ENCODE measurements around the gene PXT1. TPM values are rescaled to one million over a fixed set of nuclear protein-coding genes. Genes with fewer than 3 reads are reported as not detected.
"Not testable (repeated sequence)": the region's sequence is repeated elsewhere in the genome, so short reads cannot be mapped to it uniquely, and the experiment has no call there.

Gene PXT1
- total RNA-seq, 2 donors from 2014 or later, result not detected

DNA sequence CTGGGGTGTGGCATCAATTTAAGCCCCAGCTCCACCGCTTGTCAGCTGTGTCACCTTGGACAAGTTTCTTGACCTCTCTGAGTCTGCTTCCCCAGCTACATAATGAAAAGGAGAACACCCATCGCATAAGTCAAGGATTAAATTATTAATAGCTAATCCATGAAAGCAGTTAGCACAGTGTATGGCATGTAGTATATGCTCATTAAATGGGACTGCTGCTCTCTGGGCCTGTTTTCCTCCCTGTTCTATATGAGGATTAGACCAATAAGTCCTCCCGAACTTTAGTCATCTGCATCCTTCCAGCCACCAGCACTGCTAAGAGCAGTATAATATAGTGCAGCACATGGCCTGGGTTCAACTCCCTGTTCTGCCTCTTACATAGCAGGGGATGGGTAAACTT, 74.9 kb downstream of the PXT1 start:
- Histone ChIP-seq H3K4me3 (no peak overlapping the region), H3K27ac (no peak overlapping the region), H3K4me1 (ENCODE audit: control insufficient read depth in 1 of 2, low read depth in 2 of 2) (no peaks in the 10 kb centered on the region), H3K27me3 (replicated peaks; ENCODE audit: insufficient read depth) (no peaks in the 10 kb centered on the region), H3K9me3 (no peaks in the 10 kb centered on the region), H3K36me3 (no peaks in the 10 kb centered on the region)
- no peak for DNase-seq (ENCODE audit: low spot score)
- TF ChIP-seq, protein P1, sequence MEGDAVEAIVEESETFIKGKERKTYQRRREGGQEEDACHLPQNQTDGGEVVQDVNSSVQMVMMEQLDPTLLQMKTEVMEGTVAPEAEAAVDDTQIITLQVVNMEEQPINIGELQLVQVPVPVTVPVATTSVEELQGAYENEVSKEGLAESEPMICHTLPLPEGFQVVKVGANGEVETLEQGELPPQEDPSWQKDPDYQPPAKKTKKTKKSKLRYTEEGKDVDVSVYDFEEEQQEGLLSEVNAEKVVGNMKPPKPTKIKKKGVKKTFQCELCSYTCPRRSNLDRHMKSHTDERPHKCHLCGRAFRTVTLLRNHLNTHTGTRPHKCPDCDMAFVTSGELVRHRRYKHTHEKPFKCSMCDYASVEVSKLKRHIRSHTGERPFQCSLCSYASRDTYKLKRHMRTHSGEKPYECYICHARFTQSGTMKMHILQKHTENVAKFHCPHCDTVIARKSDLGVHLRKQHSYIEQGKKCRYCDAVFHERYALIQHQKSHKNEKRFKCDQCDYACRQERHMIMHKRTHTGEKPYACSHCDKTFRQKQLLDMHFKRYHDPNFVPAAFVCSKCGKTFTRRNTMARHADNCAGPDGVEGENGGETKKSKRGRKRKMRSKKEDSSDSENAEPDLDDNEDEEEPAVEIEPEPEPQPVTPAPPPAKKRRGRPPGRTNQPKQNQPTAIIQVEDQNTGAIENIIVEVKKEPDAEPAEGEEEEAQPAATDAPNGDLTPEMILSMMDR (IDR thresholded peaks at IDR 0.05), result no peak
- ATAC-seq (ENCODE audit: insufficient number of reproducible peaks, low FRiP score, low read depth), result no peak

DNA sequence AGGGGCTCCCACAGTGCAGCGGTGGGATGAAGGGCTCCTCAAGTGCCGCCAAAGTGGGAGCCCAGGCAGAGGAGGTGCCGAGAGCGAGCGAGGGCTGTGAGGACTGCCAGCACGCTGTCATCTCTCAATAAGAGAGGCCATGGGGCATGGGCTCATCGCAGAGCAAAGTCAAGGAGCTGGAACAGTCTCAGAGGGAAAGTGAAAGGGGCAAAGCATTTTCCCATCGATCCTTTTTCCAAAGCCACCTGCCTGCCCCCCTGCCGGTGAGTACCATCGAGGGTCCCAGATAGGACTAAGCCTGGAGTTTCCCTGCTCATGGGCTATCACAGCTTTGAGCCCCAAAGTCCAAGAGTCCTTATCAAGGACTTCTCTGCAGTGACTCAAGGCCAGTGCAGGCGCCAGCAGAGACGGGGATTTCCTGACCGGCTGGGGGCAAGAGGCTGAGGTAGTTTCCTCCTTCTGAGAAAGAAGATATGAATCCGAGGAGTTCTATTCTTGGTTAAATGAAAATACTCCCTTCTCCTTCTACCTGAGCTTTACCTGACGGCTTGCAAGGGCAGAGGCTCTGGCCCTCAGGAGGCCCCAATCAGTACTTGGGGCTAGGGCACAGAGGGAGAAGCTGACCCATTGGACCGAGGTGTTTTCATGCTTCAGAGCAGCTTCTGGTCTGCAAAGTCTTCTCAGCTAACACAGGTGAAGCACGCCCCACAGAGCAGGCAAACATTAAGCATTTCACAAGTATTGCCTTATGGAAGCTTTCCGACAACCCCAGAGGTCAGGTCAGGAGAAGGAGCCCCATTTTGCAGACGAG, 77.8 kb downstream of the PXT1 start:
- no peak for ATAC-seq (ENCODE audit: insufficient number of reproducible peaks, low FRiP score, low read depth)
- DNase-seq (ENCODE audit: low spot score), result no peak

DNA sequence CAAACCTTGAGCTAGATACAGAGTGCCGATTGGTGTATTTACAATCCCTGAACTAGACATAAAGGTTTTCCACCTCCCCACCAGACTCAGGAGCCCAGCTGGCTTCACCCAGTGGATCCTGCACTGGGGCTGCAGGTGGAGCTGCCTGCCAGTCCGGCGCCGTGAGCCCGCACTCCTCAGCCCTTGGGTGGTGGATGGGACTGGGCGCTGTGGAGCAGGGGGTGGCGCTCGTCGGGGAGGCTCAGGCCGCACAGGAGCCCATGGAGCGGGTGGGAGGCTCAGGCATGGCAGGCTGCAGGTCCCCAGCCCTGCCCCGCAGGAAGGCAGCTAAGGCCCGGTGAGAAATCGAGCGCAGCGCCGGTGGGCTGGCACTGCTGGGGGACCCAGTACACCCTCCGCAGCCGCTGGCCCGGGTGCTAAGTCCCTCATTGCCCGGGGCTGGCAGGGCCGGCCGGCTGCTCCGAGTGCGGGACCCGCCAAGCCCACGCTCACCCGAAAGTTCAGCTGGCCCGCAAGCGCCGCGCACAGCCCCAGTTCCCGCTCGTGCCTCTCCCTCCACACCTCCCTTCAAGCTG, 78.5 kb downstream of the PXT1 start:
- not testable (repeated sequence) for H3K27me3 ChIP-seq (replicated peaks; ENCODE audit: insufficient read depth); DNase-seq (ENCODE audit: low spot score); H3K36me3 ChIP-seq; H3K9me3 ChIP-seq; ATAC-seq (ENCODE audit: insufficient number of reproducible peaks, low FRiP score, low read depth); H3K27ac ChIP-seq; H3K4me3 ChIP-seq
- peaks cover 4 to 17% of the 10 kb centered on the region in 2 donors for H3K4me1 ChIP-seq (ENCODE audit: control insufficient read depth in 1 of 2, low read depth in 2 of 2)

More for the DNA sequence above, 77.8 kb downstream of the PXT1 start:
- Histone ChIP-seq H3K36me3 (no peaks in the 10 kb centered on the region), H3K4me3 (no peak overlapping the region), H3K27ac (no peak overlapping the region), H3K9me3 (no peaks in the 10 kb centered on the region), H3K4me1 (ENCODE audit: control insufficient read depth in 1 of 2, low read depth in 2 of 2) (peaks cover 4 to 9% of the 10 kb centered on the region in 2 donors), H3K27me3 (replicated peaks; ENCODE audit: insufficient read depth) (no peaks in the 10 kb centered on the region)
- TF ChIP-seq, protein P1 (IDR thresholded peaks at IDR 0.05), result no peak

DNA sequence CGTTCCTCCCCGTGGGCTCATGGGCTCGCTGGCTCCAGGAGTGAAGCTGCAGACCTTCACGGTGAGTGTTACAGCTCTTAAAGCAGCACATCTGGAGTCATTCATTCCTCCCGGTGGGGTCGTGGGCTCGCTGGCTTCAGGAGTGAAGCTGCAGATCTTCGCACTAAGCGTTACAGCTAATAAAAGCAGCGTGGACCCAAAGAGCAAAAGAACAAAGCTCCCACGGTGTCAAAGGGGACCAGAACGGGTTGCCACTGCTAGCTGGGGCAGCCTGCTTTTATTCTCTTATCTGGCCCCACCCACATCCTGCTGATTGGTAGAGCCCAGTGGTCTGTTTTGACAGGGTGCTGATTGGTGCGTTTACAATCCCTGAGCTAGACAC, 79.3 kb downstream of the PXT1 start:
- not testable (repeated sequence) for H3K27ac ChIP-seq; H3K27me3 ChIP-seq (replicated peaks; ENCODE audit: insufficient read depth); H3K4me3 ChIP-seq; H3K36me3 ChIP-seq; ATAC-seq (ENCODE audit: insufficient number of reproducible peaks, low FRiP score, low read depth); H3K9me3 ChIP-seq; DNase-seq (ENCODE audit: low spot score)
- peaks cover 10 to 25% of the 10 kb centered on the region in 2 donors for H3K4me1 ChIP-seq (ENCODE audit: control insufficient read depth in 1 of 2, low read depth in 2 of 2)

DNA sequence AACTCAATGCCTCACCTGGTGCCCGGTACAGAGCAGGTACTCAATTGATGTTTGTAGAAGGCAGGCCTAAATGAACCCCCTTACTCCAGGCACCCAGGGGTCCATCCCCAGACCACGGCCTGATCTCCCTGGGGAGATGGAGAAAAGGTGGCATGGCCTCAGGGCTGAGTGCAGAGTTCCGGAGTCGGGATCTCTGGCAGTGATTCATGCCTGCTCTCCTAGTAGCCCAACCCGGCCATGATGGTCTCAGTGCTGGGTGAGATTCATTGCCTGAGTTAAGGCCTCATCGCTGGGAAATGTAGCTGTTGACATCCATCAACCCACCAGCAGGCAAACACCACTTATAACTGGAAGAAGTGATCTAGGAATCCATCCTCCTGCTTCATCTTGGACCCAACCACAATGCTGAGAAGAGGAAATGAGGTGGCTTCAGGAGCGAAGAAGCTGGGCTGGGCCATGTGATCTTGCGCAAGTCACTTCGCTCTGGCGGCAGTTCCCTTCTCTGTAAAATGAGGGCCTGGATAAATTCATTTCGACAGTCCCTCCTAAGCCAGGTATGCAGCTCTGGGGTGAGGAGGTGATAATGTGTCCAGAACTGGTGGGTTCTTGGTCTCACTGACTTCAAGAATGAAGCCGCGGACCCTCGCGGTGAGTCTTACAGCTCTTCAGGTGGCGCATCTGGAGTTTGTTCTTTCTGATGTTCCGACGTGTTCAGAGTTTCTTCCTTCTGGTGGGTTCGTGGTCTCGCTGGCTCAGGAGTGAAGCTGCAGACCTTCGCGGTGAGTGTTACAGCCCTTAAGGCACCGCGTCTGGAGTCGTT, 79.9 kb downstream of the PXT1 start:
- DNase-seq (ENCODE audit: low spot score) (no peak), ATAC-seq (ENCODE audit: insufficient number of reproducible peaks, low FRiP score, low read depth) (no peak)
- TF ChIP-seq, protein P1 (IDR thresholded peaks at IDR 0.05), result no peak

DNA sequence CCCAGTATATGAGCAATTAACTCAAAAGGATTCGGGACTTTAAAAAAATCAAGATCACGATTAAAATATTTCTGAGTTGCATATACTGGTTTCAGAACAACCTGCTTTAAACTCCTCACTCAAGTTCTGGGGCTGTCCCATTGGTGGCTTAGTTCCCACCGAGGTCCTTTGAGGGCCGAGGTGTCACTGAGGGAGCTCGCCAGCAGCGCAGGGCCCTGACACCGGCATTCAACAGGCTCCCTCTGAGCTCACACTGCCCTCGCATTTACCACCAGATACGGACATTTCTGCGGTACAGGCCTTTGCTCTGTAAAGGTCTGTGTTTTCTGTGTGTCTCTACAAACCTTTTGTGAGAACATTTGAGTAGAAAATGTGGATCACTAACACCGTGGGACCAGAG, 81.6 kb downstream of the PXT1 start:
- Histone ChIP-seq H3K9me3 (no peaks in the 10 kb centered on the region), H3K27me3 (replicated peaks; ENCODE audit: insufficient read depth) (no peaks in the 10 kb centered on the region), H3K4me3 (no peak overlapping the region), H3K36me3 (no peaks in the 10 kb centered on the region), H3K27ac (no peak overlapping the region), H3K4me1 (ENCODE audit: control insufficient read depth in 1 of 2, low read depth in 2 of 2) (peaks cover 17 to 39% of the 10 kb centered on the region in 2 donors)
- TF ChIP-seq, protein P1 (IDR thresholded peaks at IDR 0.05), result no peak
- ATAC-seq (ENCODE audit: insufficient number of reproducible peaks, low FRiP score, low read depth), result no peak
- no peak for DNase-seq (ENCODE audit: low spot score)

More for the DNA sequence above, 79.9 kb downstream of the PXT1 start:
- H3K4me3 ChIP-seq, result no peak overlapping the region
- no peak overlapping the region for H3K27ac ChIP-seq
- no peaks in the 10 kb centered on the region for H3K9me3 ChIP-seq
- H3K27me3 ChIP-seq (replicated peaks; ENCODE audit: insufficient read depth), result no peaks in the 10 kb centered on the region
- no peaks in the 10 kb centered on the region for H3K36me3 ChIP-seq
- H3K4me1 ChIP-seq (ENCODE audit: control insufficient read depth in 1 of 2, low read depth in 2 of 2), result peaks cover 16 to 31% of the 10 kb centered on the region in 2 donors

Measured in thoracic aorta (tissue), 2 donors.